MM.1S (cell line): Measurements from ENCODE around the gene RUVBL2.

ENCODE experiments used
- DNase-seq: peaks from one replicate; pipeline ENCODE4 v3.0.0-alpha.2; 2015
- H2AFZ ChIP-seq: fragments of 300-600 bp; sonication (generic); 2 replicates; pipeline ENCODE4 v1.6.0; 2016; ENCODE audit warnings: antibody characterized with exemption, low read length
- H3F3A ChIP-seq: fragments of 300-600 bp; sonication (generic); 2 replicates; pipeline ENCODE4 v1.6.1; 2016; ENCODE audit warnings: mild to moderate bottlenecking, antibody characterized with exemption, low read length, moderate library complexity, mixed read lengths; ENCODE audit not compliant: insufficient read depth
- H3K27ac ChIP-seq: fragments of 300-600 bp; sonication (generic); 2 replicates; pipeline ENCODE4 v1.5.1; 2016; ENCODE audit warnings: mild to moderate bottlenecking, low read length
- H3K27me3 ChIP-seq: fragments of 300-600 bp; sonication (generic); replicated peaks from 2 replicates; pipeline ENCODE4 v1.6.0; 2016; ENCODE audit warnings: low read length; ENCODE audit not compliant: insufficient read depth
- H3K36me3 ChIP-seq: fragments of 300-600 bp; sonication (generic); replicated peaks from 2 replicates; pipeline ENCODE4 v1.6.1; 2016; ENCODE audit warnings: mild to moderate bottlenecking, low read length, mixed read lengths; ENCODE audit not compliant: insufficient read depth
- H3K4me1 ChIP-seq: fragments of 300-600 bp; sonication (generic); 2 replicates; pipeline ENCODE4 v1.6.1; 2016; ENCODE audit warnings: low read length, mixed read lengths
- H3K4me2 ChIP-seq: fragments of 300-600 bp; sonication (generic); 2 replicates; pipeline ENCODE4 v1.6.0; 2016; ENCODE audit warnings: low read depth, low read length
- H3K4me3 ChIP-seq: fragments of 300-600 bp; sonication (generic); 2 replicates; pipeline ENCODE4 v1.5.1; 2016; ENCODE audit warnings: low read length, mixed read lengths
- H3K79me2 ChIP-seq: fragments of 300-600 bp; sonication (generic); 2 replicates; pipeline ENCODE4 v1.6.1; 2016; ENCODE audit warnings: mixed run types, low read length, mixed read lengths
- H3K9ac ChIP-seq: fragments of 300-600 bp; sonication (generic); 2 replicates; pipeline ENCODE4 v1.6.1; 2016; ENCODE audit warnings: low read length, mixed read lengths
- H3K9me2 ChIP-seq: fragments of 300-600 bp; sonication (generic); replicated peaks from 2 replicates; pipeline ENCODE4 v1.6.1; 2016; ENCODE audit warnings: mild to moderate bottlenecking, low read length, mixed read lengths; ENCODE audit not compliant: insufficient read depth
- H3K9me3 ChIP-seq: fragments of 300-600 bp; sonication (generic); replicated peaks from 2 replicates; pipeline ENCODE4 v1.6.1; 2016; ENCODE audit warnings: mild to moderate bottlenecking, low read length, mixed read lengths; ENCODE audit not compliant: insufficient read depth
- H4K20me1 ChIP-seq: fragments of 300-600 bp; sonication (generic); 2 replicates; pipeline ENCODE4 v1.6.1; 2016; ENCODE audit warnings: mild to moderate bottlenecking, low read length, moderate library complexity, mixed read lengths; ENCODE audit not compliant: insufficient read depth
- CTCF ChIP-seq: fragments of 300-600 bp; sonication (generic); IDR thresholded peaks from 2 replicates; pipeline ENCODE4 v1.5.1; 2016; ENCODE audit warnings: antibody characterized with exemption, low read length, mixed read lengths
- EZH2 ChIP-seq: fragments of 300-600 bp; sonication (generic); optimal IDR thresholded peaks from 2 replicates; pipeline ENCODE3; 2017; ENCODE audit warnings: low read depth, mild to moderate bottlenecking, antibody characterized with exemption, low read length, mixed read lengths
- EZH2phosphoT487 ChIP-seq: fragments of 300-600 bp; sonication (generic); IDR thresholded peaks from 2 replicates; pipeline ENCODE4 v1.6.1; 2018; ENCODE audit warnings: antibody characterized with exemption, low read length

The RUVBL2 gene

GRCh38 chr19:49014870-49015255, 21.2 kb downstream of the RUVBL2 start:
- no peak for DNase-seq
- no peak overlapping the region for H3K4me3 ChIP-seq
- peaks cover 16% of the 10 kb centered on the region for H3K27me3 ChIP-seq
- H3K27ac ChIP-seq = no peak overlapping the region
- H3K36me3 ChIP-seq = no peaks in the 10 kb centered on the region
- no peaks in the 10 kb centered on the region for H3K9me2 ChIP-seq
- TF ChIP-seq EZH2phosphoT487 (no peak), EZH2 (no peak), CTCF (no peak)
- no peaks in the 10 kb centered on the region for H4K20me1 ChIP-seq
- no peaks in the 10 kb centered on the region for H3K79me2 ChIP-seq
- no peak overlapping the region for H3K9ac ChIP-seq
- H3K4me2 ChIP-seq = no peak overlapping the region
- no peaks in the 10 kb centered on the region for H3K4me1 ChIP-seq
- H3K9me3 ChIP-seq = no peaks in the 10 kb centered on the region
- no peak overlapping the region for H2AFZ ChIP-seq
- H3F3A ChIP-seq = no peaks in the 10 kb centered on the region

- peaks cover 26% of the 10 kb centered on the region for H3K27me3 ChIP-seq
- no peak overlapping the region for H3K4me2 ChIP-seq
- H3F3A ChIP-seq = no peaks in the 10 kb centered on the region
- H3K9me3 ChIP-seq = no peaks in the 10 kb centered on the region
- no peaks in the 10 kb centered on the region for H3K79me2 ChIP-seq
- H3K9ac ChIP-seq = no peak overlapping the region
- TF ChIP-seq CTCF (no peak), EZH2phosphoT487 (no peak), EZH2 (no peak)
- no peaks in the 10 kb centered on the region for H3K4me1 ChIP-seq
- no peak for DNase-seq
- no peaks in the 10 kb centered on the region for H3K36me3 ChIP-seq
- H3K27ac ChIP-seq = no peak overlapping the region
- no peaks in the 10 kb centered on the region for H4K20me1 ChIP-seq
- no peak overlapping the region for H3K4me3 ChIP-seq
- H2AFZ ChIP-seq = no peak overlapping the region
- H3K9me2 ChIP-seq = no peaks in the 10 kb centered on the region
Observed at GRCh38 chr19:49016067-49016839, 22.6 kb downstream of the RUVBL2 start.

- H3K4me1 ChIP-seq = no peaks in the 10 kb centered on the region
- no peaks in the 10 kb centered on the region for H3K79me2 ChIP-seq
- H3K36me3 ChIP-seq = no peaks in the 10 kb centered on the region
- H3K4me3 ChIP-seq = peak within 1 kb of the TSS; percentile 56
- no peak for TF ChIP-seq EZH2phosphoT487
- TF ChIP-seq CTCF = no peak
- TF ChIP-seq EZH2 = no peak
- H3K27ac ChIP-seq = no peak within 1 kb of the TSS
- no peaks in the 10 kb centered on the region for H4K20me1 ChIP-seq
- no peak for DNase-seq
- H3K9me3 ChIP-seq = no peaks in the 10 kb centered on the region
- peaks cover 30% of the 10 kb centered on the region for H3K27me3 ChIP-seq
- peak within 1 kb of the TSS; percentile 94 for H3K4me2 ChIP-seq
- H3K9ac ChIP-seq = no peak within 1 kb of the TSS
- H2AFZ ChIP-seq = 0 out of 2 replicates have a peak within 1 kb of the TSS, but pooled peaks have one; percentile 11
- no peaks in the 10 kb centered on the region for H3K9me2 ChIP-seq
- no peaks in the 10 kb centered on the region for H3F3A ChIP-seq
Observed at GRCh38 chr19:49017041-49017665, 23.5 kb downstream of the RUVBL2 start, which contains the start of gene LHB. Gene LHB, minus strand, starts transcription at chr19:49017091. Its CDS starts 10 bp downstream, at chr19:49017081.
